B cell (primary cell): Measurements from ENCODE around the gene BCL6B. TPM values are rescaled to one million over a fixed set of nuclear protein-coding genes. Genes with fewer than 3 reads are reported as not detected.

Experiments
- ATAC-seq: fragments of 200-7000 bp; cut with Tn5 transposase; one replicate; pipeline ENCODE4 v1.10.0; 2021; ENCODE audit warnings: low read depth, mild to moderate bottlenecking, moderate number of reproducible peaks, moderate library complexity
- CTCF ChIA-PET: fragments of 350-600 bp; sonication (Branson Sonifier 250); formaldehyde crosslinking; loops from one replicate; lab custom pipeline; 2021; ENCODE audit warnings: antibody characterized with exemption, inconsistent platforms; lab: Charles Lee
- POLR2A ChIA-PET: fragments of 350-600 bp; sonication (Branson Sonifier 250); formaldehyde crosslinking; loops from one replicate; lab custom pipeline; 2021; ENCODE audit warnings: antibody characterized with exemption; lab: Charles Lee
- DNase-seq: peaks from one replicate; pipeline ENCODE4 v3.0.0; 2013
- H2AFZ ChIP-seq: 2 replicates; pipeline ENCODE4 v1.6.1; 2012; ENCODE audit warnings: mild to moderate bottlenecking, low read depth, low read length; ENCODE audit not compliant: insufficient read depth, poor library complexity, severe bottlenecking
- H3K27ac ChIP-seq, 2 donors: 1 replicate in 1 of 2; 2 replicates in 1 of 2; pipeline ENCODE4 v1.5.1; 2012 to 2013; ENCODE audit warnings: low read length in 2 of 2, mild to moderate bottlenecking in 2 of 2, moderate library complexity in 1 of 2
- H3K27me3 ChIP-seq, 4 experiments: fragments of 200-600 bp in 1 of 4; sonication (generic) in 1 of 4; replicated peaks in 1 of 4; 1 replicate in 2 of 4; 2 replicates in 2 of 4; pipeline versions ENCODE4 v1.6.1 to v1.7.0; 2013 to 2016; ENCODE audit warnings: low read length in 3 of 4, mild to moderate bottlenecking in 2 of 4, mixed read lengths in 1 of 4, moderate library complexity in 1 of 4; ENCODE audit not compliant: insufficient read depth in 4 of 4, control insufficient read depth in 3 of 4; ENCODE audit errors: control extremely low read depth in 1 of 4
- H3K36me3 ChIP-seq, 2 experiments: replicated peaks in 1 of 2; 1 replicate in 1 of 2; 2 replicates in 1 of 2; pipeline versions ENCODE4 v1.6.1 to v1.7.1; 2013; ENCODE audit warnings: low read length in 1 of 2; ENCODE audit not compliant: insufficient read depth in 2 of 2, control insufficient read depth in 1 of 2; ENCODE audit errors: control extremely low read depth in 1 of 2, extremely low read depth in 1 of 2
- H3K4me1 ChIP-seq, 2 donors: fragments of 200-600 bp in 1 of 2; sonication (generic) in 1 of 2; 1 replicate in 1 of 2; 2 replicates in 1 of 2; pipeline versions ENCODE4 v1.5.1 to v1.6.1; 2013 to 2017; ENCODE audit warnings: low read length in 2 of 2; ENCODE audit not compliant: control insufficient read depth in 2 of 2, insufficient read depth in 2 of 2
- H3K4me2 ChIP-seq: replicated peaks from 2 replicates; pipeline ENCODE3; 2012; ENCODE audit warnings: mild to moderate bottlenecking, low read depth, low read length; ENCODE audit not compliant: poor library complexity, severe bottlenecking
- H3K4me3 ChIP-seq, 5 experiments: fragments of 200-600 bp in 1 of 5; sonication (generic) in 1 of 5; 1 replicate in 3 of 5; 2 replicates in 2 of 5; pipeline versions ENCODE4 v1.5.1 to v1.7.0; 2011 to 2016; ENCODE audit warnings: low read length in 4 of 5, mild to moderate bottlenecking in 4 of 5, low read depth in 2 of 5, control low read depth in 1 of 5, moderate library complexity in 1 of 5; ENCODE audit not compliant: insufficient read depth in 1 of 5; ENCODE audit errors: control extremely low read depth in 1 of 5, extremely low read depth in 1 of 5
- H3K79me2 ChIP-seq: fragments of 200-600 bp; sonication (generic); one replicate; pipeline ENCODE4 v1.6.0; 2016; ENCODE audit warnings: low read length; ENCODE audit not compliant: control insufficient read depth, insufficient read depth
- H3K9ac ChIP-seq: fragments of 200-600 bp; sonication (generic); 2 replicates; pipeline ENCODE4 v1.6.1; 2017; ENCODE audit warnings: mild to moderate bottlenecking, low read length, moderate library complexity
- H3K9me3 ChIP-seq, 3 donors: one replicate each; pipeline versions ENCODE4 v1.6.1 to v1.7.1; 2013; ENCODE audit warnings: low read length in 2 of 3; ENCODE audit not compliant: control insufficient read depth in 2 of 3, insufficient read depth in 1 of 3; ENCODE audit errors: control extremely low read depth in 1 of 3
- H4K20me1 ChIP-seq: 2 replicates; pipeline ENCODE4 v1.6.0; 2012; ENCODE audit warnings: mild to moderate bottlenecking, low read length; ENCODE audit not compliant: insufficient read depth, control insufficient read depth, poor library complexity, severe bottlenecking
- H3K27ac Mint-ChIP-seq: one replicate; pipeline ENCODE4 v1.8.0; 2021; ENCODE audit warnings: mixed read lengths
- H3K27me3 Mint-ChIP-seq: one replicate; pipeline ENCODE4 v1.8.0; 2021; ENCODE audit warnings: mixed read lengths
- H3K4me1 Mint-ChIP-seq: one replicate; pipeline ENCODE4 v1.8.0; 2021; ENCODE audit warnings: mixed read lengths
- H3K4me3 Mint-ChIP-seq: one replicate; pipeline ENCODE4 v1.8.0; 2021; ENCODE audit warnings: mixed read lengths
- H3K9me3 Mint-ChIP-seq: one replicate; pipeline ENCODE4 v1.8.0; 2022; ENCODE audit warnings: mixed read lengths; ENCODE audit not compliant: insufficient read depth
- CTCF ChIP-seq: fragments of 200-600 bp; IDR thresholded peaks from one replicate; pipeline ENCODE4 v1.8.0; 2022; ENCODE audit warnings: antibody characterized with exemption, mild to moderate bottlenecking
- EZH2 ChIP-seq: IDR thresholded peaks from 2 replicates; pipeline ENCODE4 v1.6.1; 2012; ENCODE audit warnings: borderline replicate concordance, low read depth, mild to moderate bottlenecking, moderate library complexity, low read length; ENCODE audit not compliant: insufficient read depth, poor library complexity, severe bottlenecking
- WGBS: methylation state at CpG from one replicate; pipeline ENCODE4 v1.1.5; 2013; ENCODE audit warnings: missing lambda C conversion rate; ENCODE audit not compliant: insufficient coverage; 5-methylcytosine and 5-hydroxymethylcytosine counted together
- intact Hi-C: fragments of 100-400 bp; cut with micrococcal nuclease; formaldehyde crosslinking; loops from one replicate; pipeline ENCODE4 v1.10.0; 2022
- polyA plus RNA-seq: library from polyadenylated mRNA; depleted of rRNA; stranded (reverse); fragments of >200 nt; gene quantifications from 2 replicates; pipeline ENCODE4 v1.2.3, GENCODE V29; 2012
- total RNA-seq, 2 donors: library from RNA; stranded (reverse); fragments of 120-200 nt in 1 of 2; gene quantifications; 1 replicate in 1 of 2; 2 replicates in 1 of 2; pipeline versions ENCODE4 v1.2.3 to v1.2.4, GENCODE V29; 2013 to 2022

Gene BCL6B
- total and polyA plus RNA-seq, 2 donors (not counting 1 experiment from before 2014, with no cell fraction given): 0.25 to 0.34 TPM

- no peak for ATAC-seq
- Mint-ChIP-seq H3K4me3 (no peak overlapping the region), H3K27me3 (no peaks in the 10 kb centered on the region), H3K9me3 (no peaks in the 10 kb centered on the region), H3K27ac (no peak overlapping the region), H3K4me1 (peaks cover 34% of the 10 kb centered on the region)
- H3K4me1 ChIP-seq: peaks cover 23 to 30% of the 10 kb centered on the region in 2 donors
- no peak overlapping the region for H3K4me2 ChIP-seq
- no peaks in the 10 kb centered on the region for H3K36me3 ChIP-seq
- H3K27me3 ChIP-seq: no peaks in the 10 kb centered on the region
- no peak for TF ChIP-seq CTCF
- no peak for TF ChIP-seq EZH2
- POLR2A ChIA-PET: interaction anchor here (0.7 to 3.0 kb wide), 2 partner anchors 11 to 210 kb away, joined by 3 to 26 read pairs; partner anchors contain the start of genes DVL2 and SLC16A13
- no peaks in the 10 kb centered on the region for H4K20me1 ChIP-seq
- CTCF ChIA-PET: interaction anchor here (0.6 to 7.2 kb wide), 7 partner anchors 10 to 182 kb away, joined by 3 to 84 read pairs (median 4); partner anchors contain the start of gene SLC16A13
- 96% methylated on average over 8 of the region's 8 CpGs for WGBS
- H2AFZ ChIP-seq: no peak overlapping the region
- no peak overlapping the region for H3K4me3 ChIP-seq
- DNase-seq: no peak
- H3K9ac ChIP-seq: no peak overlapping the region
- H3K27ac ChIP-seq: no peak overlapping the region
- H3K79me2 ChIP-seq: no peaks in the 10 kb centered on the region
- intact Hi-C loops: no loop called here
- H3K9me3 ChIP-seq: peaks cover 0 to 17% (median 0%) of the 10 kb centered on the region in 3 donors
Observed at GRCh38 chr17:7024402-7024785, 1.5 kb downstream of the BCL6B start.

- Mint-ChIP-seq H3K4me1 (peaks cover 43% of the 10 kb centered on the region), H3K27me3 (no peaks in the 10 kb centered on the region), H3K4me3 (no peak overlapping the region), H3K9me3 (no peaks in the 10 kb centered on the region), H3K27ac (no peak overlapping the region)
- Histone ChIP-seq H3K4me1 (peaks cover 31 to 36% of the 10 kb centered on the region in 2 donors), H3K79me2 (no peaks in the 10 kb centered on the region), H3K4me2 (no peak overlapping the region), H2AFZ (no peak overlapping the region), H3K27me3 (no peaks in the 10 kb centered on the region), H3K27ac (no peak overlapping the region), H3K4me3 (no peak overlapping the region), H3K36me3 (no peaks in the 10 kb centered on the region), H3K9me3 (peaks cover 0 to 17% (median 0%) of the 10 kb centered on the region in 3 donors), H3K9ac (no peak overlapping the region), H4K20me1 (no peaks in the 10 kb centered on the region)
- ChIA-PET POLR2A (interaction anchor here (0.5 to 3.0 kb wide), 3 partner anchors 9 to 31 kb away, joined by 4 to 26 read pairs (median 6); partner anchors contain the start of gene SLC16A13), CTCF (interaction anchor here (0.5 to 7.2 kb wide), 9 partner anchors 9 to 555 kb away, joined by 3 to 66 read pairs (median 4); partner anchors contain the start of gene SLC16A13)
- TF ChIP-seq EZH2 (no peak), CTCF (no peak)
- intact Hi-C loops: no loop called here
- ATAC-seq: no peak
- WGBS: 100% methylated on average over 1 of the region's 1 CpG
- DNase-seq: no peak
Observed at GRCh38 chr17:7025245-7025644, 2.4 kb downstream of the BCL6B start.
